Neural cell (in vitro differentiated cells): ENCODE measurements around the gene QARS1. TPM values are rescaled to one million over a fixed set of nuclear protein-coding genes. Genes with fewer than 3 reads are reported as not detected.

Experiments used
- H2AFZ ChIP-seq: fragments of 200-600, 300-800 bp; sonication (generic), shearing (Covaris generic); 2 replicates; pipeline ENCODE4 v1.6.0; 2014; ENCODE audit warnings: low read depth, mild to moderate bottlenecking, antibody characterized with exemption, low read length, moderate library complexity
- H3F3A ChIP-seq: fragments of 200-600 bp; shearing (Covaris generic); 2 replicates; pipeline ENCODE4 v1.6.1; 2016; ENCODE audit warnings: mild to moderate bottlenecking, moderate library complexity, mixed read lengths, antibody characterized with exemption, low read length; ENCODE audit not compliant: insufficient read depth, poor library complexity, severe bottlenecking
- H3K27ac ChIP-seq: fragments of 200-600, 300-800 bp; sonication (generic), shearing (Covaris generic); 2 replicates; pipeline ENCODE4 v1.5.1; 2014; ENCODE audit warnings: mild to moderate bottlenecking, low read length, moderate library complexity
- H3K27me3 ChIP-seq: fragments of 300-800, 200-600 bp; sonication (generic), shearing (Covaris generic); 2 replicates; pipeline ENCODE4 v1.6.0; 2014; ENCODE audit warnings: mild to moderate bottlenecking, low read depth, low read length, moderate library complexity; ENCODE audit not compliant: insufficient read depth
- H3K36me3 ChIP-seq: fragments of 300-800, 200-600 bp; sonication (generic), shearing (Covaris generic); 2 replicates; pipeline ENCODE4 v1.5.1; 2014; ENCODE audit warnings: mild to moderate bottlenecking, antibody characterized with exemption, low read length, moderate library complexity; ENCODE audit not compliant: insufficient read depth
- H3K4me2 ChIP-seq: fragments of 300-800, 200-600 bp; sonication (generic), shearing (Covaris generic); 2 replicates; pipeline ENCODE4 v1.6.0; 2014; ENCODE audit warnings: mild to moderate bottlenecking, low read length
- H3K4me3 ChIP-seq: fragments of 300-800, 200-600 bp; sonication (generic), shearing (Covaris generic); 2 replicates; pipeline ENCODE4 v1.5.1; 2014; ENCODE audit warnings: mild to moderate bottlenecking, low read length, moderate library complexity
- H3K79me2 ChIP-seq: fragments of 200-600 bp; shearing (Covaris generic); replicated peaks from 2 replicates; pipeline ENCODE4 v1.6.0; 2014; ENCODE audit warnings: mild to moderate bottlenecking, low read length, moderate library complexity; ENCODE audit not compliant: insufficient read depth
- H3K9ac ChIP-seq: fragments of 300-800, 200-600 bp; sonication (generic), shearing (Covaris generic); 2 replicates; pipeline ENCODE4 v1.6.1; 2016; ENCODE audit warnings: mild to moderate bottlenecking, low read length, mixed read lengths
- H3K9me2 ChIP-seq: fragments of 200-600 bp; shearing (Covaris generic); 2 replicates; pipeline ENCODE4 v1.6.1; 2016; ENCODE audit warnings: mild to moderate bottlenecking, low read length, mixed read lengths; ENCODE audit not compliant: insufficient read depth
- H3K9me3 ChIP-seq: fragments of 200-600, 300-800 bp; sonication (generic), shearing (Covaris generic); 2 replicates; pipeline ENCODE4 v1.6.1; 2016; ENCODE audit warnings: mild to moderate bottlenecking, mixed run types, low read length, moderate library complexity, mixed read lengths
- H4K20me1 ChIP-seq: fragments of 200-600 bp; shearing (Covaris generic); 2 replicates; pipeline ENCODE4 v1.6.1; 2016; ENCODE audit warnings: mild to moderate bottlenecking, mixed run types; ENCODE audit not compliant: insufficient read depth
- CTCF ChIP-seq: fragments of 450-650 bp; IDR thresholded peaks from 2 replicates; pipeline ENCODE4 v1.5.1; 2014; ENCODE audit warnings: antibody characterized with exemption, mild to moderate bottlenecking, moderate library complexity; ENCODE audit not compliant: poor library complexity, severe bottlenecking
- EP300 ChIP-seq: fragments of 450-650 bp; conservative IDR thresholded peaks from 2 replicates; pipeline ENCODE4 v1.6.1; 2014; ENCODE audit warnings: antibody characterized with exemption, mild to moderate bottlenecking, moderate library complexity; ENCODE audit not compliant: poor library complexity, severe bottlenecking
- EZH2 ChIP-seq: fragments of 200-600, 300-800 bp; shearing (Covaris generic), sonication (generic); IDR thresholded peaks from 2 replicates; pipeline ENCODE4 v1.6.1; 2014; ENCODE audit warnings: antibody characterized with exemption, low read length, borderline replicate concordance, mild to moderate bottlenecking; ENCODE audit not compliant: insufficient read depth, poor library complexity, severe bottlenecking
- MXI1 ChIP-seq: fragments of 450-650 bp; conservative IDR thresholded peaks from 2 replicates; pipeline ENCODE4 v1.6.1; 2014; ENCODE audit warnings: antibody characterized with exemption, mild to moderate bottlenecking; ENCODE audit not compliant: poor library complexity, severe bottlenecking
- POLR2AphosphoS5 ChIP-seq: IDR thresholded peaks from 2 replicates; pipeline ENCODE4 v1.6.1; 2012
- RAD21 ChIP-seq: fragments of 450-650 bp; conservative IDR thresholded peaks from 2 replicates; pipeline ENCODE4 v1.6.1; 2014; ENCODE audit warnings: antibody characterized with exemption, mild to moderate bottlenecking, moderate library complexity
- REST ChIP-seq: IDR thresholded peaks from 2 replicates; pipeline ENCODE4 v1.6.1; 2012; ENCODE audit warnings: borderline replicate concordance
- SMC3 ChIP-seq: fragments of 450-650 bp; conservative IDR thresholded peaks from 2 replicates; pipeline ENCODE4 v1.6.1; 2014; ENCODE audit warnings: antibody characterized with exemption, mild to moderate bottlenecking, moderate library complexity; ENCODE audit not compliant: poor library complexity
- TAF1 ChIP-seq: IDR thresholded peaks from 2 replicates; pipeline ENCODE4 v1.6.1; 2012; ENCODE audit warnings: low read depth
- polyA minus RNA-seq: library from RNA; depleted of rRNA, polyadenylated mRNA; stranded (reverse); fragments of >200 nt; gene quantifications from 2 replicates; pipeline ENCODE4 v1.2.3, GENCODE V29; 2014
- polyA plus RNA-seq: library from polyadenylated mRNA; depleted of rRNA; stranded (reverse); fragments of >200 nt; gene quantifications from 2 replicates; pipeline ENCODE4 v1.2.3, GENCODE V29; 2014

The QARS1 gene
- polyA plus RNA-seq (174 and 212 TPM in 2 replicates), polyA minus RNA-seq (196 and 206 TPM in 2 replicates)

- no peaks in the 10 kb centered on the region for H3K36me3 ChIP-seq
- peak within 1 kb of the TSS; percentile 49 for H2AFZ ChIP-seq
- H4K20me1 ChIP-seq: no peaks in the 10 kb centered on the region
- H3K9me3 ChIP-seq: no peaks in the 10 kb centered on the region
- peak within 1 kb of the TSS; percentile 70 for H3K27ac ChIP-seq
- TF ChIP-seq REST: peak; percentile 58
- no peak for TF ChIP-seq EZH2
- peak; percentile 74 for TF ChIP-seq POLR2AphosphoS5
- TF ChIP-seq EP300: no peak
- TF ChIP-seq TAF1: peak; percentile 71
- no peak for TF ChIP-seq SMC3
- no peak for TF ChIP-seq CTCF
- TF ChIP-seq MXI1: peak; percentile 86
- no peak for TF ChIP-seq RAD21
- H3K4me3 ChIP-seq: peak within 1 kb of the TSS; percentile 97
- H3K9me2 ChIP-seq: no peaks in the 10 kb centered on the region
- H3K9ac ChIP-seq: peak within 1 kb of the TSS; percentile 81
- peaks cover 10% of the 10 kb centered on the region for H3K79me2 ChIP-seq
- H3F3A ChIP-seq: peaks cover 3% of the 10 kb centered on the region
- H3K4me2 ChIP-seq: peak within 1 kb of the TSS; percentile 92
- H3K27me3 ChIP-seq: no peaks in the 10 kb centered on the region
Observed at GRCh38 chr3:49104427-49105291, at the start of gene QARS1. Gene QARS1, minus strand, starts transcription at chr3:49104757. Its CDS starts 24 bp downstream, at chr3:49104733.

GRCh38 chr3:49153349-49153912 is 48.9 kb upstream of the QARS1 start:
- no peak overlapping the region for H3K4me2 ChIP-seq
- H3K9me3 ChIP-seq: no peaks in the 10 kb centered on the region
- TF ChIP-seq CTCF (no peak), TAF1 (no peak), EP300 (no peak), MXI1 (no peak), EZH2 (no peak), REST (no peak), RAD21 (no peak), POLR2AphosphoS5 (no peak), SMC3 (no peak)
- no peaks in the 10 kb centered on the region for H3K36me3 ChIP-seq
- H3K27ac ChIP-seq: no peak overlapping the region
- H4K20me1 ChIP-seq: no peaks in the 10 kb centered on the region
- no peaks in the 10 kb centered on the region for H3K79me2 ChIP-seq
- H3K9me2 ChIP-seq: no peaks in the 10 kb centered on the region
- H2AFZ ChIP-seq: no peak overlapping the region
- no peak overlapping the region for H3K4me3 ChIP-seq
- no peak overlapping the region for H3K9ac ChIP-seq
- H3K27me3 ChIP-seq: no peaks in the 10 kb centered on the region
- no peaks in the 10 kb centered on the region for H3F3A ChIP-seq
